Mammary epithelial cell (primary cell): Measurements from ENCODE around the gene LRRN2.

ENCODE experiments used
- EZH2 ChIP-seq: IDR thresholded peaks from 2 replicates; pipeline ENCODE4 v1.6.1; 2012; ENCODE audit warnings: low read length, inconsistent platforms, borderline replicate concordance
- TF ChIP-seq, protein P1 (sequence below), 2 donors: IDR thresholded peaks in 1 of 2; conservative IDR thresholded peaks in 1 of 2; 2 replicates each; pipeline ENCODE4 v1.5.1; 2011 to 2012; ENCODE audit warnings: inconsistent platforms in 2 of 2, low read length in 2 of 2, mild to moderate bottlenecking in 2 of 2, control low read depth in 1 of 2, low read depth in 1 of 2; ENCODE audit not compliant: insufficient read depth in 1 of 2; ENCODE audit errors: extremely low read depth in 1 of 2

DNA sequence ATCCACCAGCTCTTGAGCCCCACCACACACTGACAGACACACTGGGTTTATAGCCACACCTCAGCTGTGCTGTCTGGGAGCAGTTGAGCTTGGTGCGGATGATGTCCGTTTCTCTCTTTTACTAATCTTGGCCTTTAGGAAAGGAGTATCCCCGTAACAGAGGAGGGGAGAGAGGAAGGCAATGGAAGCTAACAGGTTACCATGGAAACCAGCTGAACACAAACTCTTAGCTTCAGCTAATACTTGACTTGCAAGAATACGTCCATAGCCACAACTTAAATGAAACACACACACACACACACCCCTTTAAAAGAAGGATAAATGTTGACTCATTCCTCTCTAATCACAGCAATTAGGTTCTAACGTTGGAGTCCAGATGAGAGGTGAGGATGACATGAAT is 28.0 kb upstream of the LRRN2 start:
- TF ChIP-seq, protein P1, sequence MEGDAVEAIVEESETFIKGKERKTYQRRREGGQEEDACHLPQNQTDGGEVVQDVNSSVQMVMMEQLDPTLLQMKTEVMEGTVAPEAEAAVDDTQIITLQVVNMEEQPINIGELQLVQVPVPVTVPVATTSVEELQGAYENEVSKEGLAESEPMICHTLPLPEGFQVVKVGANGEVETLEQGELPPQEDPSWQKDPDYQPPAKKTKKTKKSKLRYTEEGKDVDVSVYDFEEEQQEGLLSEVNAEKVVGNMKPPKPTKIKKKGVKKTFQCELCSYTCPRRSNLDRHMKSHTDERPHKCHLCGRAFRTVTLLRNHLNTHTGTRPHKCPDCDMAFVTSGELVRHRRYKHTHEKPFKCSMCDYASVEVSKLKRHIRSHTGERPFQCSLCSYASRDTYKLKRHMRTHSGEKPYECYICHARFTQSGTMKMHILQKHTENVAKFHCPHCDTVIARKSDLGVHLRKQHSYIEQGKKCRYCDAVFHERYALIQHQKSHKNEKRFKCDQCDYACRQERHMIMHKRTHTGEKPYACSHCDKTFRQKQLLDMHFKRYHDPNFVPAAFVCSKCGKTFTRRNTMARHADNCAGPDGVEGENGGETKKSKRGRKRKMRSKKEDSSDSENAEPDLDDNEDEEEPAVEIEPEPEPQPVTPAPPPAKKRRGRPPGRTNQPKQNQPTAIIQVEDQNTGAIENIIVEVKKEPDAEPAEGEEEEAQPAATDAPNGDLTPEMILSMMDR (conservative IDR thresholded peaks at IDR 0.05 in 1 of 2, IDR thresholded peaks at IDR 0.05 in 1 of 2; ENCODE audit: extremely low read depth in 1 of 2, insufficient read depth in 1 of 2, low read depth in 1 of 2, low read length in 2 of 2) = no peak
- no peak for TF ChIP-seq EZH2
